Gastrocnemius medialis (tissue), 4 donors: ENCODE results near the gene CBFA2T2. TPM values are rescaled to one million over a fixed set of nuclear protein-coding genes. Genes with fewer than 3 reads are reported as not detected.
A peak's percentile ranks its signal among the peaks of the same experiment; 100 is the strongest.

Experiments used
- ATAC-seq, 2 donors: fragments of 150-250 bp; one replicate each; pipeline ENCODE4 v1.9.1; 2016
- DNase-seq, 2 donors: peaks; one replicate each; pipeline ENCODE4 v3.0.0-alpha.2; 2019
- H3K27ac ChIP-seq, 4 donors: fragments of 200-600 bp; sonication (generic); 1 replicate in 1 of 4; 2 replicates in 3 of 4; pipeline ENCODE4 v1.5.1; 2016 to 2018; ENCODE audit warnings: mild to moderate bottlenecking in 2 of 4, moderate library complexity in 1 of 4
- H3K27me3 ChIP-seq, 3 donors: fragments of 200-600 bp; sonication (generic) in 2 of 3; 1 replicate in 1 of 3; 2 replicates in 2 of 3; pipeline versions ENCODE4 v1.5.1 to v1.6.0; 2016 to 2019; ENCODE audit warnings: mild to moderate bottlenecking in 1 of 3, moderate library complexity in 1 of 3
- H3K36me3 ChIP-seq, 2 donors: fragments of 200-600 bp; sonication (generic) in 1 of 2; one replicate each; pipeline ENCODE4 v1.5.1; 2017 to 2018
- H3K4me1 ChIP-seq, 2 donors: fragments of 200-600 bp; sonication (generic) in 1 of 2; one replicate each; pipeline ENCODE4 v1.5.1; 2016 to 2017; ENCODE audit warnings: mild to moderate bottlenecking in 2 of 2
- H3K4me3 ChIP-seq, 4 donors: fragments of 200-600 bp; sonication (generic) in 3 of 4; 1 replicate in 1 of 4; 2 replicates in 3 of 4; pipeline ENCODE4 v1.5.1; 2016 to 2019; ENCODE audit warnings: mild to moderate bottlenecking in 2 of 4
- H3K9me3 ChIP-seq, 3 donors: fragments of 200-600 bp; sonication (generic) in 2 of 3; 1 replicate in 1 of 3; 2 replicates in 2 of 3; pipeline ENCODE4 v1.5.1; 2016 to 2019
- POLR2A ChIP-seq, 2 donors: fragments of 450-650 bp; IDR thresholded peaks; one replicate each; pipeline ENCODE4 v1.6.1; 2017; ENCODE audit warnings: antibody characterized with exemption in 2 of 2, mild to moderate bottlenecking in 2 of 2, moderate library complexity in 2 of 2
- in situ Hi-C, 4 donors: fragments of 200-750 bp; cut with MboI; loops; one replicate each; pipeline versions ENCODE4 v1.15.0 to v1.8.0; 2017; ENCODE audit warnings: low sequenced_read_pairs in 4 of 4
- intact Hi-C: fragments of 100-400 bp; cut with DNase I; formaldehyde crosslinking; loops from one replicate; pipeline ENCODE4 v1.15.1; 2023; ENCODE audit warnings: low total_unique reads
- total RNA-seq, 4 donors: library from RNA; depleted of rRNA; stranded (reverse); fragments of >200 nt; gene quantifications; one replicate each; pipeline versions ENCODE4 v1.1.0 to v1.2.3, GENCODE V29; 2016
- TF ChIP-seq, protein P1 (sequence below), 5 experiments: fragments of 450-650 bp in 3 of 5; fragments of 200-600 bp in 2 of 5; sonication (generic) in 2 of 5; IDR thresholded peaks in 4 of 5; conservative IDR thresholded peaks in 1 of 5; 1 replicate in 4 of 5; 2 replicates in 1 of 5; pipeline ENCODE4 v1.5.1; 2016 to 2019; ENCODE audit warnings: antibody characterized with exemption in 5 of 5, mild to moderate bottlenecking in 3 of 5, moderate library complexity in 3 of 5

Gene CBFA2T2
- total RNA-seq, 4 donors from 2014 or later: 6.9 to 8.9 (median 7.9) TPM

DNA sequence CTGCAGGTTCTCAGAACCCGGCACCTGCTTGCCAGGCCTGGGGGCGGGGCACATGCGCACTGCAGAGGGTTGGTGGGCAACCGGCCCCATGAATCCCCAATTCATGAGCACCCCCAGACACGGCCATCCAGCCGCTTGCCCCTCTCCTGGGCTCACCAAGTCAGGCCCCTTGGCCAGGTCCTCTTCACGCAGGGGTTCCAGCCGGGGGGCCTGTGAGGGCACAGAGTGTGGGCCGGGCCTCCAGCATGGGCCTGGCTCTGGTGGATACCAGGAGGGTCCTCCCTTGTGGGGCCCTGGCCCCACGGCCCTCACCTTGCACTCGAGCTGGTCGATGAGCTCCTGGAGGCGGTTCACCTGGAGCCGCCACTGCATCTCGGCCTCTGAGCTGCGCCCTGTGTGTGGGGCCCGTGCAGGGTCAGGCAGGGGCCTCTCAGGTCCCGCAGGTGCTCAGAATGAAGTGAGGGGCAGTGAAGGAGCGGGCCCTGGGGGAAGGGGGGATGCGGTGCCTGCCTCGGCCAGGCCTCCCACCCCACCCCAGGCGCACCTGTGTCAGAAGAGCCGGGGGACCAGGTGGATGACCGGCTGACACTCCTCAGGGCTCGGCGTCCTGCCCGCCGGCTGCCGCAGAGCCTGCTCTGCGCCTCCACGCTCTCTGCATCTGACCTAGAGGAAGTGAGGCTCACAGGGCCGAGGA, 169.6 kb downstream of the CBFA2T2 start:
- in situ Hi-C loops: loop anchor here in 2 of 4 donors (10.0 kb wide), 2 partner anchors 195 to 205 kb away; no protein-coding TSS in a partner anchor
- DNase-seq (no peak), ATAC-seq (no peak)
- no peak for TF ChIP-seq POLR2A (IDR thresholded peaks at IDR 0.05)
- TF ChIP-seq, protein P1, sequence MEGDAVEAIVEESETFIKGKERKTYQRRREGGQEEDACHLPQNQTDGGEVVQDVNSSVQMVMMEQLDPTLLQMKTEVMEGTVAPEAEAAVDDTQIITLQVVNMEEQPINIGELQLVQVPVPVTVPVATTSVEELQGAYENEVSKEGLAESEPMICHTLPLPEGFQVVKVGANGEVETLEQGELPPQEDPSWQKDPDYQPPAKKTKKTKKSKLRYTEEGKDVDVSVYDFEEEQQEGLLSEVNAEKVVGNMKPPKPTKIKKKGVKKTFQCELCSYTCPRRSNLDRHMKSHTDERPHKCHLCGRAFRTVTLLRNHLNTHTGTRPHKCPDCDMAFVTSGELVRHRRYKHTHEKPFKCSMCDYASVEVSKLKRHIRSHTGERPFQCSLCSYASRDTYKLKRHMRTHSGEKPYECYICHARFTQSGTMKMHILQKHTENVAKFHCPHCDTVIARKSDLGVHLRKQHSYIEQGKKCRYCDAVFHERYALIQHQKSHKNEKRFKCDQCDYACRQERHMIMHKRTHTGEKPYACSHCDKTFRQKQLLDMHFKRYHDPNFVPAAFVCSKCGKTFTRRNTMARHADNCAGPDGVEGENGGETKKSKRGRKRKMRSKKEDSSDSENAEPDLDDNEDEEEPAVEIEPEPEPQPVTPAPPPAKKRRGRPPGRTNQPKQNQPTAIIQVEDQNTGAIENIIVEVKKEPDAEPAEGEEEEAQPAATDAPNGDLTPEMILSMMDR (IDR thresholded peaks at IDR 0.05 in 4 of 5, conservative IDR thresholded peaks at IDR 0.05 in 1 of 5): no peak
- Histone ChIP-seq H3K36me3 (peaks cover 0 to 41% of the 10 kb centered on the region in 2 donors), H3K9me3 (no peaks in the 10 kb centered on the region), H3K27me3 (no peaks in the 10 kb centered on the region), H3K4me3 (no peak overlapping the region), H3K4me1 (peaks cover 7 to 13% of the 10 kb centered on the region in 2 donors), H3K27ac (no peak overlapping the region)
- intact Hi-C loops: loop anchor here (10.0 kb wide), 2 partner anchors 175 to 335 kb away; partner anchors contain the start of gene RALY

DNA sequence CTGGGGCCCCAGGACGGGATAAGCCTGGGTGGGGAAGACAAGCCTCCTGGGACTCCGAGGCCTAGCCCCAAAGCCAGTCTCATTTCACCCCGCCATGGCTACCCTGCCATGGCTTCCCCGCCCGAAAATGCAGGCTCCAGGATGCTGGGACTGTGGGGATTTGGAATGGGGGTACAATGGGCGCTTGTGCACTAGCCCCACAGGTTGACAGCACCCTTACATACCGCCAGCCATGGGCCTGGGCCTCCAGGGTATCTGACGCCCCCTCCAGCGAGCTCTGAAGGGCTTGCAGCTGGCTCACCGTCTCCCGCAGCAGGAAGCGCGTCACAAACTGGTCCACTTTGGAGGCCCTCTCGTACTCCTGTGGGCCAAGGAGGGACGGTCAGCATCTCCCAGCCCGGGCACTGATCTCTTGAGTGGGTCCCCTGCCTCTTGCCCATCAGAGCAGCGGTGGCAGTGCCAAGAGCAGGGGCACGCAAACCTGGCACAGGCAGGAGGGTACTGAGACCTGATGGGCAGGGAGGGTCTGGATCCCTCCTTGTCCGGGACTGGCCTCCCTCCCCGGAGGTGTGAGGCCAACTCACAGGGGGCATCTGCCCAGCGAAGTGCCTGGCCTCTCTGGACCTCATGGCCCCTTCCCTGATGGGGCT, 170.3 kb downstream of the CBFA2T2 start:
- in situ Hi-C loops: loop anchor here in 1 of 4 donors (10.0 kb wide), 1 partner anchor 195 kb away; no protein-coding TSS in a partner anchor
- DNase-seq: no peak
- peaks cover 0 to 41% of the 10 kb centered on the region in 2 donors for H3K36me3 ChIP-seq

DNA sequence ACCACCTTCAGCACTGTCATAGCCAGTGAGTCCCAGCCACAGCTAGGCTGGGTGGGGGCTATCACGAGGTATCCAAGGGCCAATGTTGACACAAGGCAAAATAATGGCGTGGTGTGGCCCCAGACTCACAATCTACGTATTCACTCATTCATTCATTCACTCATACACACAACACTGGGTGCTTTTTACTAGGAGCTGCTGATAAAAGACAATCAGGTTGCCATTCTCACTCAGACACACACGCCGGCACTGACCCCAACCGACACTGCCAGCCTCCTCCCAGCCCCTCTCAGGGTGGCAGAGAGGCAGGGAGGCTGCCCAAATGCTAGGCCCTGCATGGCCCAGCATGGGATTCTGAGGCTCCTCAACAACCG, 170.8 kb downstream of the CBFA2T2 start:
- intact Hi-C loops (loop anchor here (10.0 kb wide), 2 partner anchors 176 to 334 kb away; partner anchors contain the start of gene RALY), in situ Hi-C loops (loop anchor here in 1 of 4 donors (10.0 kb wide), 1 partner anchor 196 kb away; no protein-coding TSS in a partner anchor)
- Histone ChIP-seq H3K36me3 (peaks cover 0 to 41% of the 10 kb centered on the region in 2 donors), H3K9me3 (no peaks in the 10 kb centered on the region), H3K27me3 (no peaks in the 10 kb centered on the region), H3K4me3 (no peak overlapping the region), H3K4me1 (peaks cover 7 to 15% of the 10 kb centered on the region in 2 donors), H3K27ac (no peak overlapping the region)
- DNase-seq (no peak), ATAC-seq (no peak)
- TF ChIP-seq, protein P1 (IDR thresholded peaks at IDR 0.05 in 4 of 5, conservative IDR thresholded peaks at IDR 0.05 in 1 of 5): no peak
- TF ChIP-seq POLR2A (IDR thresholded peaks at IDR 0.05): no peak

More for the DNA sequence above, 170.3 kb downstream of the CBFA2T2 start:
- Histone ChIP-seq H3K4me1 (peaks cover 7 to 15% of the 10 kb centered on the region in 2 donors), H3K27me3 (no peaks in the 10 kb centered on the region), H3K27ac (no peak overlapping the region), H3K4me3 (no peak overlapping the region), H3K9me3 (no peaks in the 10 kb centered on the region)
- intact Hi-C loops: loop anchor here (10.0 kb wide), 2 partner anchors 175 to 335 kb away; partner anchors contain the start of gene RALY
- ATAC-seq: no peak
- no peak for TF ChIP-seq POLR2A (IDR thresholded peaks at IDR 0.05)

DNA sequence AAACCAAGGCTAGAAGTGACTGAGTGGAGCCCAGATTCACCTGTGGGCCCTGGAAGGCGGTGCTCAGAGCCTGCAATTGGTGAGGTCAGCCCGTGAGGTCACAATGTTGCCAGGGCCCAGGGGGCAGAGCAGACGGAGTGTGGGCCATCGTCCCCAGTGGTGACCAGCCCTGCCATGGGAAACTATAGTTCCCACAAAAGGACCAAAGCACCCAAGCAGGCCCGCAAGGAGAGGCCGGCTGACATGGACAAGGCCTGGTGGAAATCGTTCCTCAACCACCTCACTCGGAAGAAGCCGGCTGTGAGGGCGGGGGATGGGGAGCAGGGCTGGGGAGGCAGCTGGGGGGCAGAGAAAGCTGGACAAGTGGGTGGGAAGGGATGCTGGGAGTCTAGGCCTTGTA, 172.3 kb downstream of the CBFA2T2 start, which contains the start of gene C20orf144:
TSS of gene C20orf144 (plus strand) at position 156 of the 400 bp plus-strand sequence. CDS start at position 175, 19 bp downstream.
- DNase-seq (no peak), ATAC-seq (no peak)
- Histone ChIP-seq H3K9me3 (no peaks in the 10 kb centered on the region), H3K27ac (peak within 1 kb of the TSS; percentile 76 to 82 (median 78)), H3K4me3 (peak within 1 kb of the TSS; percentile 65 to 78 (median 70)), H3K27me3 (no peaks in the 10 kb centered on the region), H3K4me1 (peaks cover 14 to 20% of the 10 kb centered on the region in 2 donors), H3K36me3 (peaks cover 0 to 31% of the 10 kb centered on the region in 2 donors)
- in situ Hi-C loops (loop anchor here in 1 of 4 donors (10.0 kb wide), 1 partner anchor 197 kb away; no protein-coding TSS in a partner anchor), intact Hi-C loops (loop anchor here (10.0 kb wide), 2 partner anchors 177 to 333 kb away; partner anchors contain the start of gene RALY)
- no peak for TF ChIP-seq POLR2A (IDR thresholded peaks at IDR 0.05)
- TF ChIP-seq, protein P1 (IDR thresholded peaks at IDR 0.05 in 4 of 5, conservative IDR thresholded peaks at IDR 0.05 in 1 of 5): no peak
